K562 (cell line): ENCODE measurements around the gene CPPED1. TPM values are rescaled to one million over a fixed set of nuclear protein-coding genes. Genes with fewer than 3 reads are reported as not detected.

Experiments used
- BCL6 ChIP-seq: fragments of 250-450 bp; sonication (Bioruptor Pico); IDR thresholded peaks from 2 replicates; pipeline ENCODE4 v1.4.0; 2020
- CHD7 ChIP-seq: fragments of 200-600 bp; sonication (generic); IDR thresholded peaks from one replicate; pipeline ENCODE4 v1.6.1; 2012; ENCODE audit warnings: mild to moderate bottlenecking, low read depth, low read length, inconsistent platforms
- NELFE ChIP-seq: IDR thresholded peaks from 2 replicates; pipeline ENCODE4 v1.6.1; 2011; ENCODE audit warnings: mild to moderate bottlenecking; ENCODE audit not compliant: insufficient read depth, insufficient read length
- PKNOX1 ChIP-seq: fragments of 450-650 bp; IDR thresholded peaks from 2 replicates; pipeline ENCODE4 v1.6.1; 2016
- ZNF124 ChIP-seq: sonication (generic); formaldehyde crosslinking; IDR thresholded peaks from 2 replicates; pipeline ENCODE4 v1.8.1; 2022; ENCODE audit warnings: missing genetic modification reagents
- polyA plus RNA-seq, 8 experiments: library from polyadenylated mRNA; depleted of rRNA in 4 of 8; stranded (reverse) in 5 of 8; unstranded in 3 of 8; fragments of >200 nt; fragmentation: Nextera tagmentation in 2 of 8; fragmentation: Illumina TruSeq in 1 of 8; extraction: Ambion mirVana in 2 of 8; extraction: Trizol in 1 of 8; gene quantifications; 2 replicates each; pipeline versions ENCODE4 v1.2.1 to v1.2.3, GENCODE V29; 2011 to 2014; ENCODE audit warnings: inconsistent platforms in 1 of 8, missing spikeins in 1 of 8
- total RNA-seq, 7 experiments: library from RNA; depleted of rRNA in 6 of 7; stranded (reverse); fragments of >200 nt in 6 of 7; fragmentation: Illumina TruSeq in 2 of 7; extraction: Trizol in 2 of 7; gene quantifications; 2 replicates each; pipeline versions ENCODE4 v1.2.1 to v1.2.3, GENCODE V29; 2011 to 2021; ENCODE audit warnings: low replicate concordance in 1 of 7
- TF ChIP-seq, protein P1 (sequence below), 3 experiments: fragments of 200-800 bp in 1 of 3; sonication (Bioruptor generic) in 1 of 3; sonication (generic) in 1 of 3; formaldehyde crosslinking in 1 of 3; IDR thresholded peaks; 2 replicates each; pipeline versions ENCODE4 v1.6.1 to v1.8.0; 2016 to 2022; ENCODE audit warnings: mild to moderate bottlenecking in 2 of 3, missing compliant biosample characterization in 2 of 3, missing genetic modification characterization in 2 of 3, missing genetic modification reagents in 1 of 3

Gene CPPED1
- total and polyA plus RNA-seq, 9 of the 15 experiments (the other 6 are each of a cell fraction or from before 2014, with no cell fraction given) = 7.5 to 25.7 (median 16.9) TPM

- no peak for TF ChIP-seq CHD7
- no peak for TF ChIP-seq BCL6
- TF ChIP-seq, protein P1, sequence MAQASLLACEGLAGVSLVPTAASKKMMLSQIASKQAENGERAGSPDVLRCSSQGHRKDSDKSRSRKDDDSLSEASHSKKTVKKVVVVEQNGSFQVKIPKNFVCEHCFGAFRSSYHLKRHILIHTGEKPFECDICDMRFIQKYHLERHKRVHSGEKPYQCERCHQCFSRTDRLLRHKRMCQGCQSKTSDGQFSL (CRISPR knock-in tag; IDR thresholded peaks at IDR 0.05) = no peak
- TF ChIP-seq, protein P1 (tag; IDR thresholded peaks at IDR 0.05) = no peak
- TF ChIP-seq NELFE = no peak
- TF ChIP-seq PKNOX1 = peak; percentile 39; the same call in 1 of the 2 replicates
- no peak for TF ChIP-seq ZNF124 (CRISPR knock-in tag)
Observed at GRCh38 chr16:12753203-12754023, 50.3 kb downstream of the CPPED1 start (continued).
